ENCODE measurements around the gene APRT. TPM values are rescaled to one million over a fixed set of nuclear protein-coding genes. Genes with fewer than 3 reads are reported as not detected.
"Not testable (repeated sequence)": the region's sequence is repeated elsewhere in the genome, so short reads cannot be mapped to it uniquely, and the experiment has no call there.

Gene APRT
- total RNA-seq, 8 experiments from 2014 or later: 30.2 to 241 (median 65.9) TPM

DNA sequence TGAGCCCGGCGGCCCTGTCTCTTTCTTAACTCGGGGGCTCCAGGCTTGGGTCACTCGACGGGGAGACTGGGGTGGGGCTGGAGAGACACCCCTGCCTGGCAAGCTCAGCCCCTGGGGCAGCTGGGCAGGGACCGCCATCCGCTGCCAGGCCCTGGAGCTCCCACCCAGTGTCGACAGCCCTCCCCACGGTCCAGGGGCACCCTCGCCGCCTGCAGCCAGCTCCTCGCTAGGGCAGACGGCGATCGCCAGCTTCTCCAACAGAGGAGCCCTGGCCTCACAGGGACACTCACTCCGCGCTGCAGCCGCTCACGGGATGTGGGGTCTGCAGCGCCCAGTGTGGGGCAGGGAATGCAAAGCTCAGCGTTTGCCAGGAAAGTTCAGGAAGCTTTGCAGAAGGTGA, 16.0 kb upstream of the APRT start:
- in situ Hi-C loops (cut with MboI; ENCODE audit: low pct_unique_long_range_greater_than_20kb in 2 of 9, low sequenced_read_pairs in 9 of 9, unreplicated experiment in 9 of 9): no loop called here
- WGBS, 10 experiments: 83 to 100% (median 87%) methylated on average over 1 to 4 of the region's 21 CpGs; no CpG with 5 or more reads in 7 of the 10 experiments
- Histone ChIP-seq H3K27ac (no peak overlapping the region), H3K4me3 (no peak overlapping the region), H3K4me1 (replicated peaks in 1 of 2) (no peaks in the 10 kb centered on the region)
- no peak for ATAC-seq (replicated peaks in 6 of 8)

DNA sequence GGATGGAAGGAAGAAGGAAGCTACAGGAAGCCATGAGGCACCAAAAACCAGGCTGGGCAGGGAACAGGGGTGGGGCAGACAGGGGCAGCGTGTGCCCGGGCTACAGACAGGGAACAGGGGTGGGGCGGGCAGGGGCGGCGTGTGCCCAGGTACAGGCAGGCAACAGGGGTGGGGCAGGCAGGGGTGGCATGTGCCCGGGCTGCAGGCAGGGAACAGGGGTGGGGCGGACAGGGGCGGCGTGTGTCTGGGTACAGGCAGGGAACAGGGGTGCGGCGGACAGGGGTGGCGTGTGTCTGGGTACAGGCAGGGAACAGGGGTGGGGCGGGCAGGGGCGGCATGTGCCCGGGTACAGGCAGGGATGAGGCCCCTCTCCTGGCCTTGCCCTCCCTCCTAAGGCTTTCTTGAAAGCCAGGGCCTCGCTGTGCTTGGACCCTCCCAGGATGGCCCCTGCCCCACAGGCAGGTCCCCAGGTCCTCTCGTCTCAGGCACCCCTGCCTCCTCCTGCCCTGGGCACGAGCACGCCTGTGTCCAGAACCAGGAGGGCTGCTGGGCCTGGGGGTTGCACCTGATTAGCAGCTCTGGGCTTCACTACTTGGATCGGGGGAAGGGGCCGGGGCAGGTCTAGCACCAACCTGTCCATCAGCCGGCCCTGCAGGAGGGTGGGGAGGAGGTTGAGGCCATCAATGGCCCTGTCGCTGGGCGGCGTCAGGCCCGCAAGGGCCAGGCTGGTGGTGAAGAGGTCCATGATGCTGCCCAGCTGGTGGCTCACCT, 14.5 kb upstream of the APRT start:
- H3K4me1 ChIP-seq (replicated peaks in 1 of 2): no peaks in the 10 kb centered on the region
- no peak overlapping the region for H3K4me3 ChIP-seq
- WGBS, 10 experiments: no CpG with 5 or more reads among the region's 26 CpGs
- peak in 2 of 8 experiments; percentile 6 to 8 for ATAC-seq (replicated peaks in 6 of 8)
- in situ Hi-C loops (cut with MboI; ENCODE audit: low pct_unique_long_range_greater_than_20kb in 2 of 9, low sequenced_read_pairs in 9 of 9, unreplicated experiment in 9 of 9): no loop called here
- H3K27ac ChIP-seq: no peak overlapping the region

DNA sequence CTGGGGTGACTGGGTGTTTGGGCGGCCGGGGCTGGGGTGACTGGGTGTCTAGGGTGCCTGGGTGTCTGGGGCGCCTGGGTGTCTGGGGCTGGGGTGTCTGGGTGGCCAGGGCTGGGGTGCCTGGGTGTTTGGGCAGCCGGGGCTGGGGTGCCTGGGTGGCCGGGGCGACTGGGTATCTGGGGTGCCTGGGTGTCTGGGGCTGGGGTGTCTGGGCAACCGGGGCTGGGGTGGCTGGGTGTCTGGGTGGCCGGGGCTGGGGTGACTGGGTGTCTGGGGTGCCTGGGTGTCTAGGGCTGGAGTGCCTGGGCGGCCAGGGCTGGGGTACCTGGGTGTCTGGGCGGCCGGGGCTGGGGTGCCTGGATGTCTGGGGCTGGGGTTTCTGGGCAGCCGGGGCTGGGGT, 13.4 kb upstream of the APRT start:
- no peak for ATAC-seq (replicated peaks in 6 of 8)
- Histone ChIP-seq H3K4me3 (no peak overlapping the region), H3K4me1 (replicated peaks in 1 of 2) (no peaks in the 10 kb centered on the region), H3K27ac (no peak overlapping the region)
- in situ Hi-C loops (cut with MboI; ENCODE audit: low pct_unique_long_range_greater_than_20kb in 2 of 9, low sequenced_read_pairs in 9 of 9, unreplicated experiment in 9 of 9): no loop called here
- WGBS, 10 experiments: no CpG with 5 or more reads among the region's 12 CpGs

DNA sequence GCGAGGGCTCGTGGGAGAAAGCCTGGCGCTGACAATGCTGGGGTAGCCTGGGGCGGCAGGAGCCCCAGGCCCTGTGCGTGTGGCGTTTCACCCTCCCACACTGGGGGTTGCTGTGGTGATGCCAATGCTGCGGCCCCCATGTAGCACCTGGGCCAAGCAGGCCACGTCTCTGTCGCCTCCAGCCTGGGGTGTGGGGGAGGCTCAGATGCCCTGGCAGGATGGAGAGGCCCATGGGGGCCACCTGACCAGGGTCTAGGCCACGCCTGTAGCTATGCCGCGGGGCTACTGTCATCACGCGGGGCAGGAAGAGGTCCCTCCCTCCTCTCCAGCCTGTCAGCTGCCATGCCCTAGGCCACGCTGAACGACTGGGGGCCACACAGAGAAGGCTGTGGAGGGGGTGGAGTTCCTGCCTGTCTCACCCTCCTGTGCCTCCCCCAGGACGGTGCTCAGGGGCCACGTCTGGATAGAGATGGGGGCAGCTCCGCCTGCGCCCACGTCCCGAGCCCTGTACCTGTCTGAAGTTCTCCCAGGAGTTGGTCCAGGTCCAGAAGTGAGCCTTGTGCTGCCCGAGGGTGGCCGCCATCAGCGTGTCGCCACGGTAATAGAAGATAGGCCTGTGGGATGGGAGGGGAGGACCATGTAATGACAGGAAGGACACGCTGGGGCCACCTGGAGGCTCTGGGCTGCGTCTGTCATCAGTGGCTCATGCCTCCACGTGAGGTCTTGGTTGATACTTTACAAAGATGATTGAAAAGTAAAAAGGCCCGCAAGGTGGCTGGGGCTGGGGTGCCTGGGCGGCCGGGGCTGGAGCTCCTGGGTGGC, 12.7 kb upstream of the APRT start:
- no peak overlapping the region for H3K4me3 ChIP-seq
- WGBS, 10 experiments: 93 to 100% methylated on average over 1 to 3 of the region's 33 CpGs; no CpG with 5 or more reads in 8 of the 10 experiments
- no peak overlapping the region for H3K27ac ChIP-seq
- ATAC-seq (replicated peaks in 6 of 8): peak in 1 of 8 experiments; percentile 13
- in situ Hi-C loops (cut with MboI; ENCODE audit: low pct_unique_long_range_greater_than_20kb in 2 of 9, low sequenced_read_pairs in 9 of 9, unreplicated experiment in 9 of 9): loop anchor here in 1 of 9 experiments (25.0 kb wide), 1 partner anchor 338 kb away; the partner anchor contains the start of gene CDH15
- no peaks in the 10 kb centered on the region for H3K4me1 ChIP-seq (replicated peaks in 1 of 2)

DNA sequence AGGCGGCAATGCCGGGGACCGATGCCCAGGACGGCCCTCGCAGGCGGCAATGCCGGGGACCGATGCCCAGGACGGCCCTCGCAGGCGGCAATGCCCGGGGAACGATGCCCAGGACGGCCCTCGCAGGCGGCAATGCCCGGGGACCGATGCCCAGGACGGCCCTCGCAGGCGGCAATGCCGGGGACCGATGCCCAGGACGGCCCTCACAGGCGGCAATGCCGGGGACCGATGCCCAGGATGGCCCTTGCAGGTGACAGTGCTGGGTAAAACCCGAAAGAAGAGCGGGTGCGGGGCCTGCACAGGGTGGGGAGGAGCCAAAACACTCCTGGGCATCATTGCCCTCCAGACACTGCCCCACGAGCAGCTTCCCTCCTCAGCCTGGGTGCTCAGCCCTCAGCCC, 11.9 kb upstream of the APRT start:
- in situ Hi-C loops (cut with MboI; ENCODE audit: low pct_unique_long_range_greater_than_20kb in 2 of 9, low sequenced_read_pairs in 9 of 9, unreplicated experiment in 9 of 9): loop anchor here in 1 of 9 experiments (25.0 kb wide), 1 partner anchor 339 kb away; the partner anchor contains the start of gene CDH15
- not testable (repeated sequence) for H3K27ac ChIP-seq; ATAC-seq (replicated peaks in 6 of 8); H3K4me3 ChIP-seq; H3K4me1 ChIP-seq (replicated peaks in 1 of 2)
- 100% methylated on average over 1 of the region's 31 CpGs; no CpG with 5 or more reads in 9 of the 10 experiments for WGBS, 10 experiments

DNA sequence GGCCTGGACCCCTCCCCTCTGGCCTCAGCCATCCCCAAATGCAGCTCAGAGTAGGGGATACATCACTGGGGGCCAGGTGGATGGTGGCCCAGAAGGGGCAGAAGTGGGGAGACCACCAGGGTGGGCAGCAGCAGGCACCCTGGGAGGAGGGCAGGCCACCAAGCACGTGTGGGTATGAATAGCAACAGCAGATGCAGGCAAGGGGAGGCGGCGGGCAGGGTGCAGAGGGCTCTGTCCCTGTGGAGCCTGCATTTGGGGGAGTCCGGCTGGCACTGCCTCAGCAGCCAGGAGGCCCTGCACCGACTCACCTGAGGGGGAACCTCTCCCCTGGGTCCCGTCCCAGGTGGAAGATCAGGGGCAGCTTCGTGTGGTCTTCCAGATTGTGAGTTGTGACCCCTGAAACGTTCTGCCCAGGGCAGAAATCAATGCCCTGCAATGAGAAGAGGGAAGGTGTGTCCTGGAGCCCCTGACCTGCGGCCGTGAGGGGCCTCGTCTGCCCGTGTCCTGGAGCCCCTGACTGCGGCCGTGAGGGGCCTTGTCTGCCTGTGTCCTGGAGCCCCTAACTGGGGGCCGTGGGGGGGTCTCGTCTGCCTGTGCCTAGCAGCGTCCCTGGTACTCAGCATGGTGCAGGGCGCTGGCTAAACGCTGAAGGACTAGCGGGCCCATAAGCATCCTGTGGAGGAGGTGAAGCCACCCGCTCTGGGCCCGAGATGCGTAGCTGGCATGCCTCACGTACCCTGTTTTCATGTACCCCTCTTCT, 10.7 kb upstream of the APRT start:
- WGBS, 10 experiments: 83 to 100% (median 94%) methylated on average over 1 to 4 of the region's 24 CpGs; no CpG with 5 or more reads in 4 of the 10 experiments
- Histone ChIP-seq H3K4me1 (replicated peaks in 1 of 2) (no peaks in the 10 kb centered on the region), H3K27ac (no peak overlapping the region), H3K4me3 (no peak overlapping the region)
- no peak for ATAC-seq (replicated peaks in 6 of 8)
- in situ Hi-C loops (cut with MboI; ENCODE audit: low pct_unique_long_range_greater_than_20kb in 2 of 9, low sequenced_read_pairs in 9 of 9, unreplicated experiment in 9 of 9): loop anchor here in 1 of 9 experiments (25.0 kb wide), 1 partner anchor 340 kb away; the partner anchor contains the start of gene CDH15

DNA sequence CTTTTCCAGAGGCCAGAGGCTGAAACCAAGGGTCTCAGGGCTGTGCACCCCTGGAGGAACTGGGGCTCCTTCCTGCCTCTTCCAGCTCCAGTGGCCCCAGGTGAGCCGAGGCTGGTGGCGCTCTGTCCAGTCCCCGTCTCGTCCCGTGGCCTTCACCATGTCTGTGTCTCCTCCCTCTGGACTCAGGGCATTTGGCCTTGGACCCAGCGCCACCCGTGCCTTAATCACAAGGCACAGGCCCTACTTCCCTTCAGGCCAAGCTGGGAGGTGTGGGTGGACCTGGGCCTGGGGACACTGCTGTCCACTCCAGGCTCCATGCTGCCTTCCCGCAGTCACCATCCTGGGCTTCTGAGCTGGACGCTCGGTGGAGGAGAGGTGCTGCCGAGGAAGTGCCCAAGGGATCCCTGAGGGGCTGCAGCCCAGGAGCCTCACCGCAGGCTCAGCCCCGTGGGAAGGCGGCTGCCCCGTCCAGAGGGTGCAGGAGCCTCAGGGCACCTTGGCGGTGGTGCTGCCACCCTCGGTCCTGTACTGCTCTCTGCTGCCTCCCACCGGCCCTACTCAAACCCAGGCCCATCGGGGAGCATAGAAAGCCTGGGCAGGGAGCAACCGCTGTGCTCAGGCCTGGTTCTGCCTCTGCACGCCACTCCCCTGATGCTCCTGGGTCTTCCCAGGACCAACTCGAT, 9.6 kb upstream of the APRT start:
- 83 to 87% methylated on average over 3 to 4 of the region's 22 CpGs; no CpG with 5 or more reads in 8 of the 10 experiments for WGBS, 10 experiments
- H3K4me1 ChIP-seq (replicated peaks in 1 of 2): no peaks in the 10 kb centered on the region
- ATAC-seq (replicated peaks in 6 of 8): no peak
- in situ Hi-C loops (cut with MboI; ENCODE audit: low pct_unique_long_range_greater_than_20kb in 2 of 9, low sequenced_read_pairs in 9 of 9, unreplicated experiment in 9 of 9): loop anchor here in 1 of 9 experiments (25.0 kb wide), 1 partner anchor 341 kb away; the partner anchor contains the start of gene CDH15
- no peak overlapping the region for H3K4me3 ChIP-seq
- no peak overlapping the region for H3K27ac ChIP-seq

DNA sequence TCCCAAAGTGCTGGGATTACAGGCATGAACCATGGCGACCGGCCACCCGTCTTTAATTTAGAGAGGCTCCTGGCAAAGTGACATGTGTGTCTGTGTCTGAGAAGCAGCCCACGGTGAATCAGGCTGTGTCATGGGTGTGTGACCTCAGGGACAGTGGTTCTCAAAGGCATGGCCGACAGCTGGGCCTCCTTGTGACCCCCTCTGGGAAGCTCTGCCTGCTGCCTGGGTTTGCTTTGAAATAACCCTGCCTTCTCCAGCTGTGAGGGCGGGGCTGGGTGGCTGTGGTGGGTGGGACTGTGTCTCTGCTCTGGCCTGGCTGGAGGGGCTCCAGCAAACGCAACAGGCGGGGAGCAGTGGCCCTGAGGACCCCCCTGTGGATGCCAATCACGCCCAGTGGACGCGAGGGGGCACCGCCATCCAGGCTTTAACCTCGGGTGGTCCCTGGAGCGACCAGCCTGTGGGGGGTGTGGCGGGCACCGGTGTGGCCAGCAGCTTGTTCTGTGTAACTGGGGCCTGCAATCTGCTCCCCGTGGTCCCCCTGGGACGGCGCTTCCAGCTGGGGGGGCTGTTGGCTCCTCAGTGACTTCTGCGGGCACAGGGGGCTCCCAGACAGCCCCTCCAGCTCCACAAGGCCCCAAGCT, 8.8 kb upstream of the APRT start:
- in situ Hi-C loops (cut with MboI; ENCODE audit: low pct_unique_long_range_greater_than_20kb in 2 of 9, low sequenced_read_pairs in 9 of 9, unreplicated experiment in 9 of 9): loop anchor here in 1 of 9 experiments (25.0 kb wide), 1 partner anchor 342 kb away; the partner anchor contains the start of gene CDH15
- Histone ChIP-seq H3K27ac (no peak overlapping the region), H3K4me1 (replicated peaks in 1 of 2) (no peaks in the 10 kb centered on the region), H3K4me3 (no peak overlapping the region)
- peak in 1 of 8 experiments; percentile 54 for ATAC-seq (replicated peaks in 6 of 8)
- WGBS, 10 experiments: 0 to 100% (median 80%) methylated on average over 1 to 3 of the region's 20 CpGs; no CpG with 5 or more reads in 3 of the 10 experiments

DNA sequence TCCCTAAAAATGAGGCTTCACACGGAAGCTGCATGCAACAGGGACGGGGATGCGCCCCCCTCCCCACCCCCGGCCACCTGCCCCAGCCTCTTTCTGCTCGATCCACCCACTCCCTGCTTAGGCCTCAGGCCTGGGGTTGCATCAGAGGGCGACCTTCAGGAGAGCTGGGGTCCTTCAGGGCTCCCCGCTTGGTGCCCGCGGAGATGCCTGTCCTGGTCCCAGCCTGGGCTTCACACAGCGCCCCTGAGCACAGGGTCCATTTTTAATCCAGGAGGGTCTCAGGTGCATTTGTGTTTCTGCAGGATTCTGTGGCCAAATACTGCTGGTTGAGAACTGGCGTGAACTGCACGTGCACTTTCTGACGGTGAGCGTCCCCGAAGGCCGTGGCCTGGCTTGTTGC, 7.4 kb upstream of the APRT start:
- Histone ChIP-seq H3K27ac (no peak overlapping the region), H3K4me3 (no peak overlapping the region), H3K4me1 (replicated peaks in 1 of 2) (peaks cover 0 to under 1% of the 10 kb centered on the region in 2 donors)
- no peak for ATAC-seq (replicated peaks in 6 of 8)
- in situ Hi-C loops (cut with MboI; ENCODE audit: low pct_unique_long_range_greater_than_20kb in 2 of 9, low sequenced_read_pairs in 9 of 9, unreplicated experiment in 9 of 9): loop anchor here in 1 of 9 experiments (25.0 kb wide), 1 partner anchor 343 kb away; the partner anchor contains the start of gene CDH15
- WGBS, 10 experiments: 87 to 100% (median 90%) methylated on average over 2 to 9 of the region's 16 CpGs; no CpG with 5 or more reads in 4 of the 10 experiments

DNA sequence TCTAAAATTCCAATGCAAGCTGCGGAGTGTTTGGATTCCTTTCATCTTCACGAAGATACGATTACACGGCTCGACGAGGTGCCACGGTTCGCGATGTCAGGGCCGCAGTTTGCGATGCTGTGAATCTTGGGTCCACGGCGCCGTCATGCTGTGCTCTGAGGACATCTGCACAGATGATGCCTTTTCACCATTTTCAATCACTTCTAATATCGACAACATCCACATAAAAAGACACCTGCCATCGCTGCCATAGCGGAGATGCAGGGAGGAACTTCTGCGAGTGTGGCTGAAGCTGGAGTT, 6.8 kb upstream of the APRT start:
- WGBS, 10 experiments: 83 to 100% (median 87%) methylated on average over 1 to 12 of the region's 18 CpGs; no CpG with 5 or more reads in 1 of the 10 experiments
- in situ Hi-C loops (cut with MboI; ENCODE audit: low pct_unique_long_range_greater_than_20kb in 2 of 9, low sequenced_read_pairs in 9 of 9, unreplicated experiment in 9 of 9): loop anchor here in 1 of 9 experiments (25.0 kb wide), 1 partner anchor 344 kb away; the partner anchor contains the start of gene CDH15
- no peak for ATAC-seq (replicated peaks in 6 of 8)
- H3K4me3 ChIP-seq: no peak overlapping the region
- H3K27ac ChIP-seq: no peak overlapping the region
- H3K4me1 ChIP-seq (replicated peaks in 1 of 2): peaks cover 0 to 7% of the 10 kb centered on the region in 2 donors

DNA sequence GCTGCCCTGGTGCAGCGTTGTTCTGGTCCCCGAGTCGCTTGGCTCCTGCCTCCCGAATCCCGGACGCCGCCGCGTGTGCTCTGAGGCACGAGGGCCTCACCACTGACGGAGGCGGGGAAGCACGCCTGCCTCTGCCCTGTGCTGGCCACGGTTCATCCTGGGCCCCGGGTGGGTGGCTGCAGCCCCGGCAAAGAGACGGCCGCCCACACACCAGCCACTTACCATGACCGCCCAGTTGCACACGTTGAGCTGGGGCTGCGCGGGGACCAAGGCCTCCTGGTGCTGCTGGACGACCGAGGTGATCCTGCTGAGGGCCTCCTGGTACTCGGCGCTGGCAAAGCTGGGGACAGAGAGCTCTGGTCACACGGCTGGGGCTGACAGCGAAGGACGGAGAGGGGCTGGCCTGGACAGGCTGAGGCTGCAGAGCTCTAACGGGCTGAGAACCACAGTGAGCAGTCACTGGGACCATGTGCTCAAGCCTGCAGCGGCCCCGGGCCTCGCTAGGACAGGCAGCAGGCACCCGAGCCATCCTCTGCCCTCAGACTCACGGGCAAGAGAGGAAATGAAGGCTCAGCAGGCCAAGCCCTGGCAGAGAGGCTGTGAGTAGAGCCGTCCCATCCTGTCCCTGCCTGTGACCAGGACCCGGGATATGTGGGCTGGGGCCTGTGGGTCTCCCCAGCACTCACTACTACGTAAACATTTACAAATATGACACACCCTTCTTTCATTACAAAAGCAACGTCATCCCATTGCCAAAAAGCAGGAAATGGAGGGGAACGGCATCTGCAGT, 6.3 kb upstream of the APRT start:
- in situ Hi-C loops (cut with MboI; ENCODE audit: low pct_unique_long_range_greater_than_20kb in 2 of 9, low sequenced_read_pairs in 9 of 9, unreplicated experiment in 9 of 9): loop anchor here in 1 of 9 experiments (25.0 kb wide), 1 partner anchor 344 kb away; the partner anchor contains the start of gene CDH15
- Histone ChIP-seq H3K4me3 (no peak overlapping the region), H3K4me1 (replicated peaks in 1 of 2) (peaks cover 0 to 10% of the 10 kb centered on the region in 2 donors), H3K27ac (no peak overlapping the region)
- no peak for ATAC-seq (replicated peaks in 6 of 8)
- WGBS, 10 experiments: 64 to 90% (median 81%) methylated on average over 2 to 10 of the region's 40 CpGs; no CpG with 5 or more reads in 5 of the 10 experiments
